Body of pancreas (tissue), 4 donors: Measurements from ENCODE around the gene ACSL5. TPM values are rescaled to one million over a fixed set of nuclear protein-coding genes. Genes with fewer than 3 reads are reported as not detected.

Experiments
- ATAC-seq: fragments of 150-250 bp; one replicate; pipeline ENCODE4 v1.9.1; 2016
- DNase-seq, 4 donors: peaks; one replicate each; pipeline ENCODE4 v3.0.0-alpha.2; 2019
- H3K27ac ChIP-seq, 4 donors: fragments of 200-600 bp; sonication (generic); 1 replicate in 3 of 4; 2 replicates in 1 of 4; pipeline versions ENCODE4 v1.5.1 to v1.6.1; 2016 to 2019; ENCODE audit warnings: mild to moderate bottlenecking in 1 of 4, mixed read lengths in 1 of 4, moderate library complexity in 1 of 4
- H3K27me3 ChIP-seq, 2 donors: fragments of 200-600 bp; sonication (generic); one replicate each; pipeline ENCODE4 v1.6.0; 2016; ENCODE audit warnings: mild to moderate bottlenecking in 1 of 2
- H3K36me3 ChIP-seq, 2 donors: fragments of 200-600 bp; sonication (generic); replicated peaks in 1 of 2; 2 replicates each; pipeline ENCODE4 v1.5.1; 2016; ENCODE audit warnings: low read depth in 2 of 2; ENCODE audit not compliant: insufficient read depth in 1 of 2
- H3K4me1 ChIP-seq: fragments of 200-600 bp; sonication (generic); one replicate; pipeline ENCODE4 v1.6.0; 2016
- H3K4me3 ChIP-seq, 2 donors: fragments of 200-600 bp; sonication (generic); 1 replicate in 1 of 2; 2 replicates in 1 of 2; pipeline ENCODE4 v1.5.1; 2016 to 2019
- H3K9me3 ChIP-seq, 3 donors: fragments of 200-600 bp; sonication (generic); 1 replicate in 2 of 3; 2 replicates in 1 of 3; pipeline ENCODE4 v1.5.1; 2016
- CTCF ChIP-seq, 7 experiments: fragments of 450-650 bp in 4 of 7; fragments of 200-600 bp in 3 of 7; sonication (generic) in 3 of 7; IDR thresholded peaks; one replicate each; pipeline ENCODE4 v1.5.1; 2016 to 2019; ENCODE audit warnings: antibody characterized with exemption in 7 of 7
- POLR2A ChIP-seq, 3 donors: fragments of 450-650 bp; IDR thresholded peaks; one replicate each; pipeline ENCODE4 v1.6.1; 2016; ENCODE audit warnings: antibody characterized with exemption in 3 of 3, mild to moderate bottlenecking in 2 of 3
- WGBS, 2 donors: methylation state at CpG; one replicate each; pipeline ENCODE4 v1.1.5; 2017; 5-methylcytosine and 5-hydroxymethylcytosine counted together
- intact Hi-C: fragments of 100-400 bp; cut with DNase I; formaldehyde crosslinking; loops from one replicate; pipeline ENCODE4 v1.15.1; 2023
- total RNA-seq, 2 donors: library from RNA; depleted of rRNA; stranded (reverse); fragments of >200 nt; gene quantifications; one replicate each; pipeline ENCODE4 v1.1.0, GENCODE V29; 2016

The ACSL5 gene
- total RNA-seq, 2 donors from 2014 or later, result 7.3 to 9.6 TPM

- no peaks in the 10 kb centered on the region for H3K9me3 ChIP-seq
- peak; percentile 35 for ATAC-seq
- WGBS, 2 donors, result 65 to 70% methylated on average over 6 of the region's 6 CpGs
- no peak overlapping the region for H3K4me3 ChIP-seq
- no peak for TF ChIP-seq CTCF (IDR thresholded peaks at IDR 0.05)
- TF ChIP-seq POLR2A (IDR thresholded peaks at IDR 0.05), result no peak
- H3K27me3 ChIP-seq, result no peaks in the 10 kb centered on the region
- peak overlapping the region in 1 of 4 donors; percentile 10 for H3K27ac ChIP-seq
- H3K4me1 ChIP-seq, result no peaks in the 10 kb centered on the region
- DNase-seq, result peak in 1 of 4 donors; percentile 41
- intact Hi-C loops, result no loop called here
- no peaks in the 10 kb centered on the region for H3K36me3 ChIP-seq
Observed at GRCh38 chr10:112389271-112389822, 15.4 kb downstream of the ACSL5 start.

- intact Hi-C loops, result no loop called here
- H3K4me1 ChIP-seq, result no peaks in the 10 kb centered on the region
- TF ChIP-seq CTCF (IDR thresholded peaks at IDR 0.05), result no peak
- no peak for TF ChIP-seq POLR2A (IDR thresholded peaks at IDR 0.05)
- no peak overlapping the region for H3K27ac ChIP-seq
- H3K9me3 ChIP-seq, result no peaks in the 10 kb centered on the region
- no peak overlapping the region for H3K4me3 ChIP-seq
- ATAC-seq, result no peak
- no peaks in the 10 kb centered on the region for H3K36me3 ChIP-seq
- 87 to 91% methylated on average over 3 of the region's 3 CpGs for WGBS, 2 donors
- H3K27me3 ChIP-seq, result no peaks in the 10 kb centered on the region
- DNase-seq, result no peak
Observed at GRCh38 chr10:112390125-112390703, 16.3 kb downstream of the ACSL5 start.

GRCh38 chr10:112393341-112393740 lies 19.4 kb downstream of the ACSL5 start:
- DNase-seq (no peak), ATAC-seq (no peak)
- H3K36me3 ChIP-seq, result no peaks in the 10 kb centered on the region
- H3K9me3 ChIP-seq, result no peaks in the 10 kb centered on the region
- 24 to 33% methylated on average over 1 of the region's 1 CpG for WGBS, 2 donors
- intact Hi-C loops, result no loop called here
- H3K4me1 ChIP-seq, result no peaks in the 10 kb centered on the region
- no peak overlapping the region for H3K4me3 ChIP-seq
- TF ChIP-seq POLR2A (IDR thresholded peaks at IDR 0.05) (no peak), CTCF (IDR thresholded peaks at IDR 0.05) (no peak)
- H3K27ac ChIP-seq, result no peak overlapping the region
- H3K27me3 ChIP-seq, result no peaks in the 10 kb centered on the region

GRCh38 chr10:112393827-112394226 lies 19.9 kb downstream of the ACSL5 start:
- ATAC-seq, result no peak
- 59 to 65% methylated on average over 2 of the region's 2 CpGs for WGBS, 2 donors
- no peaks in the 10 kb centered on the region for H3K36me3 ChIP-seq
- DNase-seq, result no peak
- no peak overlapping the region for H3K4me3 ChIP-seq
- intact Hi-C loops, result no loop called here
- H3K27me3 ChIP-seq, result no peaks in the 10 kb centered on the region
- no peak overlapping the region for H3K27ac ChIP-seq
- no peaks in the 10 kb centered on the region for H3K4me1 ChIP-seq
- H3K9me3 ChIP-seq, result no peaks in the 10 kb centered on the region
- TF ChIP-seq POLR2A (IDR thresholded peaks at IDR 0.05), result no peak
- TF ChIP-seq CTCF (IDR thresholded peaks at IDR 0.05), result no peak

GRCh38 chr10:112394475-112394875 lies 20.6 kb downstream of the ACSL5 start:
- ATAC-seq, result no peak
- no peaks in the 10 kb centered on the region for H3K4me1 ChIP-seq

More at GRCh38 chr10:112394475-112394875, 20.6 kb downstream of the ACSL5 start:
- no peaks in the 10 kb centered on the region for H3K9me3 ChIP-seq
- H3K4me3 ChIP-seq, result no peak overlapping the region
- WGBS, 2 donors, result 23 to 28% methylated on average over 5 of the region's 5 CpGs
- H3K27ac ChIP-seq, result no peak overlapping the region
- no peaks in the 10 kb centered on the region for H3K36me3 ChIP-seq
- intact Hi-C loops, result no loop called here
- no peak for DNase-seq
- TF ChIP-seq POLR2A (IDR thresholded peaks at IDR 0.05), result no peak
- TF ChIP-seq CTCF (IDR thresholded peaks at IDR 0.05), result no peak
- H3K27me3 ChIP-seq, result no peaks in the 10 kb centered on the region
